HG03159 (cell line): Measurements from ENCODE around the gene LRRFIP2.
"Not testable (repeated sequence)": the region's sequence is repeated elsewhere in the genome, so short reads cannot be mapped to it uniquely, and the experiment has no call there.

ENCODE experiments used
- ATAC-seq: cut with Tn5 transposase; IDR thresholded peaks from one replicate; pipeline ENCODE4 v1.9.1; 2021; ENCODE audit warnings: mild to moderate bottlenecking, moderate library complexity; ENCODE audit not compliant: unreplicated experiment

The LRRFIP2 gene

GRCh38 chr3:37122069-37122468 lies 52.3 kb downstream of the LRRFIP2 start:
- ATAC-seq: not testable (repeated sequence)

GRCh38 chr3:37118163-37118562 lies 56.2 kb downstream of the LRRFIP2 start:
- ATAC-seq: no peak

GRCh38 chr3:37117548-37117947 lies 56.8 kb downstream of the LRRFIP2 start:
- ATAC-seq: no peak

- ATAC-seq: no peak
Observed at GRCh38 chr3:37116998-37117397, 57.4 kb downstream of the LRRFIP2 start.

- no peak for ATAC-seq
Observed at GRCh38 chr3:37115446-37115845, 58.9 kb downstream of the LRRFIP2 start.

- no peak for ATAC-seq
Observed at GRCh38 chr3:37114251-37115145, 59.9 kb downstream of the LRRFIP2 start.

GRCh38 chr3:37112987-37113386 lies 61.4 kb downstream of the LRRFIP2 start:
- no peak for ATAC-seq

- ATAC-seq: no peak
Observed at GRCh38 chr3:37111199-37111598, 63.2 kb downstream of the LRRFIP2 start.

GRCh38 chr3:37107846-37108245 lies 66.5 kb downstream of the LRRFIP2 start:
- ATAC-seq: no peak

GRCh38 chr3:37103103-37103808 lies 71.1 kb downstream of the LRRFIP2 start:
- ATAC-seq: no peak

GRCh38 chr3:37100411-37100810 lies 74.0 kb downstream of the LRRFIP2 start:
- ATAC-seq: no peak

GRCh38 chr3:37099469-37099868 lies 74.9 kb downstream of the LRRFIP2 start:
- no peak for ATAC-seq

GRCh38 chr3:37098884-37099283 lies 75.5 kb downstream of the LRRFIP2 start:
- no peak for ATAC-seq

- ATAC-seq: peak; percentile 42
Observed at GRCh38 chr3:37097776-37098175, 76.6 kb downstream of the LRRFIP2 start.

GRCh38 chr3:37096975-37097374 lies 77.4 kb downstream of the LRRFIP2 start:
- no peak for ATAC-seq

- no peak for ATAC-seq
Observed at GRCh38 chr3:37096288-37096687, 78.1 kb downstream of the LRRFIP2 start.

GRCh38 chr3:37094636-37095035 lies 79.7 kb downstream of the LRRFIP2 start:
- no peak for ATAC-seq

GRCh38 chr3:37093481-37093880 lies 80.9 kb downstream of the LRRFIP2 start:
- no peak for ATAC-seq

- no peak for ATAC-seq
Observed at GRCh38 chr3:37092484-37092883, 81.9 kb downstream of the LRRFIP2 start.

- ATAC-seq: no peak
Observed at GRCh38 chr3:37087870-37088269, 86.5 kb downstream of the LRRFIP2 start.

GRCh38 chr3:37086918-37087317 lies 87.5 kb downstream of the LRRFIP2 start:
- no peak for ATAC-seq

GRCh38 chr3:37082317-37082716 lies 92.1 kb downstream of the LRRFIP2 start:
- no peak for ATAC-seq
